Fibroblast of upper back skin (primary cell): ENCODE results near the gene MTMR4.
"Not testable (repeated sequence)": the region's sequence is repeated elsewhere in the genome, so short reads cannot be mapped to it uniquely, and the experiment has no call there.

Experiments used
- DNase-seq: peaks from one replicate; pipeline ENCODE4 v3.0.0-alpha.2; 2013

The MTMR4 gene

GRCh38 chr17:58488428-58488890 lies 26.0 kb downstream of the MTMR4 start:
- DNase-seq = no peak

- DNase-seq = peak; percentile 9
Observed at GRCh38 chr17:58487589-58488427, 26.6 kb downstream of the MTMR4 start, which contains the start of gene HSF5. Gene HSF5 (minus strand): TSS chr17:58488408. CDS start chr17:58488274, 134 bp downstream.

- DNase-seq = no peak
Observed at GRCh38 chr17:58484600-58484999, 29.8 kb downstream of the MTMR4 start.

GRCh38 chr17:58481798-58482197 lies 32.6 kb downstream of the MTMR4 start:
- DNase-seq = not testable (repeated sequence)

- no peak for DNase-seq
Observed at GRCh38 chr17:58480090-58480489, 34.3 kb downstream of the MTMR4 start.

GRCh38 chr17:58476812-58477211 lies 37.6 kb downstream of the MTMR4 start:
- no peak for DNase-seq

- no peak for DNase-seq
Observed at GRCh38 chr17:58475985-58476384, 38.5 kb downstream of the MTMR4 start.

- no peak for DNase-seq
Observed at GRCh38 chr17:58470356-58470755, 44.1 kb downstream of the MTMR4 start.

GRCh38 chr17:58468944-58469343 lies 45.5 kb downstream of the MTMR4 start:
- DNase-seq = no peak

GRCh38 chr17:58455491-58455890 lies 58.9 kb downstream of the MTMR4 start:
- DNase-seq = no peak

GRCh38 chr17:58452738-58453137 lies 61.7 kb downstream of the MTMR4 start:
- peak; percentile 1 for DNase-seq

- peak; percentile 81 for DNase-seq
Observed at GRCh38 chr17:58447039-58447975, 67.1 kb downstream of the MTMR4 start.

GRCh38 chr17:58446086-58446485 lies 68.4 kb downstream of the MTMR4 start:
- DNase-seq = no peak
